Thoracic aorta (tissue), 2 donors: Measurements from ENCODE around the gene ADCY2. TPM values are rescaled to one million over a fixed set of nuclear protein-coding genes. Genes with fewer than 3 reads are reported as not detected.

ENCODE experiments used
- ATAC-seq: fragments of 150-250 bp; one replicate; pipeline ENCODE4 v1.8.0; 2017; ENCODE audit warnings: low read depth; ENCODE audit not compliant: insufficient number of reproducible peaks, low FRiP score
- DNase-seq: peaks from one replicate; pipeline ENCODE4 v3.0.0-alpha.2; 2020; ENCODE audit warnings: low spot score
- H3K27ac ChIP-seq, 2 donors: fragments of 200-600 bp; sonication (generic); 1 replicate in 1 of 2; 2 replicates in 1 of 2; pipeline ENCODE4 v1.5.1; 2016; ENCODE audit warnings: mild to moderate bottlenecking in 2 of 2, moderate library complexity in 2 of 2
- H3K27me3 ChIP-seq: fragments of 200-600 bp; sonication (generic); replicated peaks from 2 replicates; pipeline ENCODE4 v1.6.0; 2016; ENCODE audit warnings: mild to moderate bottlenecking; ENCODE audit not compliant: insufficient read depth
- H3K36me3 ChIP-seq: fragments of 200-600 bp; sonication (generic); one replicate; pipeline ENCODE4 v1.5.1; 2016
- H3K4me1 ChIP-seq, 2 donors: fragments of 200-600 bp; sonication (generic); 1 replicate in 1 of 2; 2 replicates in 1 of 2; pipeline versions ENCODE4 v1.5.1 to v1.6.0; 2016; ENCODE audit warnings: low read depth in 2 of 2, mild to moderate bottlenecking in 1 of 2; ENCODE audit not compliant: control insufficient read depth in 1 of 2
- H3K4me3 ChIP-seq: fragments of 200-600 bp; sonication (generic); 2 replicates; pipeline ENCODE4 v1.5.1; 2016; ENCODE audit warnings: mild to moderate bottlenecking
- H3K9me3 ChIP-seq: fragments of 200-600 bp; sonication (generic); 2 replicates; pipeline ENCODE4 v1.5.1; 2016
- total RNA-seq, 2 donors: library from RNA; depleted of rRNA; stranded (reverse); fragments of >200 nt; gene quantifications; one replicate each; pipeline versions ENCODE4 v1.1.0 to v1.2.3, GENCODE V29; 2016
- TF ChIP-seq, protein P1 (sequence below): fragments of 200-600 bp; sonication (generic); IDR thresholded peaks from one replicate; pipeline ENCODE4 v1.5.1; 2019; ENCODE audit warnings: antibody characterized with exemption

The ADCY2 gene
- total RNA-seq, 2 donors from 2014 or later = 5.0 to 14.8 TPM

GRCh38 chr5:7868773-7869473 is 473.0 kb downstream of the ADCY2 start, which contains the start of the genes FASTKD3 and MTRR:
TSS of gene FASTKD3 (minus strand) at chr5:7869031. CDS start at chr5:7868083, 948 bp downstream.
TSS of gene MTRR (plus strand) at chr5:7869148. CDS start at chr5:7870795, 1,647 bp downstream.
- no peaks in the 10 kb centered on the region for H3K9me3 ChIP-seq
- peak within 1 kb of the TSS; percentile 60 to 69 for H3K27ac ChIP-seq
- peak within 1 kb of the TSS; percentile 83 for H3K4me3 ChIP-seq
- peak; percentile 77 for DNase-seq
- TF ChIP-seq, protein P1, sequence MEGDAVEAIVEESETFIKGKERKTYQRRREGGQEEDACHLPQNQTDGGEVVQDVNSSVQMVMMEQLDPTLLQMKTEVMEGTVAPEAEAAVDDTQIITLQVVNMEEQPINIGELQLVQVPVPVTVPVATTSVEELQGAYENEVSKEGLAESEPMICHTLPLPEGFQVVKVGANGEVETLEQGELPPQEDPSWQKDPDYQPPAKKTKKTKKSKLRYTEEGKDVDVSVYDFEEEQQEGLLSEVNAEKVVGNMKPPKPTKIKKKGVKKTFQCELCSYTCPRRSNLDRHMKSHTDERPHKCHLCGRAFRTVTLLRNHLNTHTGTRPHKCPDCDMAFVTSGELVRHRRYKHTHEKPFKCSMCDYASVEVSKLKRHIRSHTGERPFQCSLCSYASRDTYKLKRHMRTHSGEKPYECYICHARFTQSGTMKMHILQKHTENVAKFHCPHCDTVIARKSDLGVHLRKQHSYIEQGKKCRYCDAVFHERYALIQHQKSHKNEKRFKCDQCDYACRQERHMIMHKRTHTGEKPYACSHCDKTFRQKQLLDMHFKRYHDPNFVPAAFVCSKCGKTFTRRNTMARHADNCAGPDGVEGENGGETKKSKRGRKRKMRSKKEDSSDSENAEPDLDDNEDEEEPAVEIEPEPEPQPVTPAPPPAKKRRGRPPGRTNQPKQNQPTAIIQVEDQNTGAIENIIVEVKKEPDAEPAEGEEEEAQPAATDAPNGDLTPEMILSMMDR = no peak
- H3K36me3 ChIP-seq = no peaks in the 10 kb centered on the region
- peaks cover 9 to 34% of the 10 kb centered on the region in 2 donors for H3K4me1 ChIP-seq
- peak; percentile 96 for ATAC-seq
- no peaks in the 10 kb centered on the region for H3K27me3 ChIP-seq

DNA sequence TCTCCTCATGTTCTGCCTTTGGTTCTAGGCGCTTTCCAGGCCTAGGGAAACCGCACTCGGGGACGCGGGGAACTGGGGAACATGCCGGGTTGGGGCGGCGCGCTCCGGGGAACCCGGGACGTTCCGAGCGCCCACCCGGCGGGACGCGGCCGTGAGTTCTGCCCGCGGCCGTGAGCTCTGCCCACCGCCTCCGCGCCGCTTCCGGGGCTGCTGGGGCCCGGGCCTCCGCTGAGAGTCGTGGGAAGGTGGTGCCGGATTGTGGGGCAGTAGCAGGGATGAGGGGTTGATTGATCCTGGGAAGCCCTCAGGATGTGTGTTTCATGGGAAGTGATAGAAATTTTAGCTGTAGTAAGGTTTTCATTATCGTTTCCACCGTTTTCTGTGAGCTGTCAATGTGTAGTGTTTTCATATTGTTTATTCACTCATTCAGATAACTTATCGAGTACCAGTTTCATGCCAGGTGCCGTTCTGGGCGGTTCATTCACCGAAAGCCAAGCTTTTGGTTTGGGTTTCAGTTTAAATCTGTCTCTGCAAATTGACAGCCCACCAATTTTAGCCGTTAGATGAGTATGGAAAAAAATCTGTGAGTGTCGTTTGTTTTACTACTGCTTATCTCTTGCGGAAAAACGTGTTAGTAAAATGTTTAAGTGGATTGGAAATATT is 473.7 kb downstream of the ADCY2 start:
- Histone ChIP-seq H3K27me3 (no peaks in the 10 kb centered on the region), H3K9me3 (no peaks in the 10 kb centered on the region), H3K27ac (peak overlapping the region; percentile 60 to 69), H3K4me3 (peak overlapping the region; percentile 83), H3K36me3 (no peaks in the 10 kb centered on the region), H3K4me1 (peaks cover 9 to 34% of the 10 kb centered on the region in 2 donors)
- ATAC-seq (no peak), DNase-seq (no peak)
- TF ChIP-seq, protein P1 = no peak

DNA sequence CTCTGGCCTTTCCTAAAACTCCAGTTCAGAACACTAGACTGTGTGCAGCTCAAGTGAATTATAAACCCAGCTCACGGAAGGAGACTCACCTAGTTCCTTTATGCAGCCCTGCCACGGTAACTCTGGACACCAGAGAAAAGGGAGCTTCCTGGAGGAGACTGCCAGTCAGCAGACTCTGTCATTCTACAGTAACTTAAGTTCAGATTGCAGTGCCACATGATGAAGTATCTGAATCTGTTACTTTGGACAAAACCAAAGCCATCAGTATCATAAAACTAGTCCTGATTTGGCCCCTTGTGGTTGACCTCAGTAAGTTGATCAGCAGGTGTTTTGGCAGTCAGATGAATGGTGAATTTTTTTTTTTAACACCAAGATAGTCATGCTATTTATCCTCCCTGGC is 475.7 kb downstream of the ADCY2 start:
- TF ChIP-seq, protein P1 = no peak
- no peak overlapping the region for H3K27ac ChIP-seq
- H3K36me3 ChIP-seq = peaks cover 15% of the 10 kb centered on the region
- ATAC-seq (no peak), DNase-seq (no peak)
- H3K9me3 ChIP-seq = no peaks in the 10 kb centered on the region
- H3K4me3 ChIP-seq = no peak overlapping the region
- no peaks in the 10 kb centered on the region for H3K27me3 ChIP-seq
- H3K4me1 ChIP-seq = peaks cover 9 to 34% of the 10 kb centered on the region in 2 donors

GRCh38 chr5:7872517-7873130 is 476.7 kb downstream of the ADCY2 start:
- ATAC-seq (no peak), DNase-seq (no peak)
- H3K4me3 ChIP-seq = no peak overlapping the region
- H3K9me3 ChIP-seq = no peaks in the 10 kb centered on the region
- no peaks in the 10 kb centered on the region for H3K27me3 ChIP-seq
- peaks cover 9 to 28% of the 10 kb centered on the region in 2 donors for H3K4me1 ChIP-seq
- peaks cover 15% of the 10 kb centered on the region for H3K36me3 ChIP-seq
- TF ChIP-seq, protein P1 = no peak
- H3K27ac ChIP-seq = no peak overlapping the region

DNA sequence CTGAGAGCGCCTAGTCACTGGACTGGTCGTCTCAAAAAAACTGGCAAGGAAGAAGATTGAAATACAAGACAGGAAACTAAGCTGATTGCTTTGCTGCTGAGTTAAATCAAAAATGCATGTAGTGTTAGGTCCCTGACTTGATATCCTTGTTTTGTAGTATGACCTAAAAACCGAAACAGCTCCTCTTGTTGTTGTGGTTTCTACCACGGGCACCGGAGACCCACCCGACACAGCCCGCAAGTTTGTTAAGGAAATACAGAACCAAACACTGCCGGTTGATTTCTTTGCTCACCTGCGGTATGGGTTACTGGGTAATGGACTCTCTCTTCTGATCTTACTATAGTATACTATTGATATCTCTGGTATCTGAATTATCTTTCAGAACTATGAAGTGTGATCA is 477.3 kb downstream of the ADCY2 start:
- Histone ChIP-seq H3K36me3 (peaks cover 21% of the 10 kb centered on the region), H3K27ac (no peak overlapping the region), H3K4me3 (no peak overlapping the region), H3K4me1 (peaks cover 9 to 22% of the 10 kb centered on the region in 2 donors), H3K9me3 (no peaks in the 10 kb centered on the region), H3K27me3 (no peaks in the 10 kb centered on the region)
- DNase-seq (no peak), ATAC-seq (no peak)
- TF ChIP-seq, protein P1 = no peak
